Keratinocyte (primary cell): ENCODE results near the gene NCKAP5. TPM values are rescaled to one million over a fixed set of nuclear protein-coding genes. Genes with fewer than 3 reads are reported as not detected.

Source experiments
- DNase-seq: peaks from one replicate; pipeline ENCODE4 v3.0.0-alpha.2; 2011; ENCODE audit warnings: low read depth, missing footprints, low spot score
- FAIRE-seq: peaks from 2 replicates; lab custom pipeline; 2011; peaks lifted over from hg19 to GRCh38; lab: Jason Lieb, UNC
- H2AFZ ChIP-seq: 2 replicates; pipeline ENCODE4 v1.6.0; 2012; ENCODE audit warnings: low read length, control low read depth, inconsistent platforms; ENCODE audit not compliant: control insufficient read depth
- H3K27ac ChIP-seq: 2 replicates; pipeline ENCODE4 v1.5.1; 2011; ENCODE audit warnings: low read length; ENCODE audit not compliant: control insufficient read depth, insufficient read depth
- H3K27me3 ChIP-seq: 3 replicates; pipeline ENCODE4 v1.6.0; 2011; ENCODE audit warnings: low read length; ENCODE audit not compliant: control insufficient read depth, insufficient read depth; ENCODE audit errors: extremely low read depth
- H3K36me3 ChIP-seq, 2 experiments: 2 replicates in 1 of 2; 3 replicates in 1 of 2; pipeline ENCODE4 v1.5.1; 2011; ENCODE audit warnings: low read length in 2 of 2, mild to moderate bottlenecking in 1 of 2; ENCODE audit not compliant: control insufficient read depth in 2 of 2, insufficient read depth in 2 of 2; ENCODE audit errors: extremely low read depth in 1 of 2
- H3K4me1 ChIP-seq: 3 replicates; pipeline ENCODE4 v1.5.1; 2011; ENCODE audit warnings: low read length; ENCODE audit not compliant: control insufficient read depth, insufficient read depth; ENCODE audit errors: extremely low read depth
- H3K4me2 ChIP-seq: 3 replicates; pipeline ENCODE4 v1.6.0; 2011; ENCODE audit warnings: low read depth, low read length; ENCODE audit not compliant: control insufficient read depth, insufficient read depth; ENCODE audit errors: extremely low read depth
- H3K4me3 ChIP-seq, 3 experiments: fragments of 200-600 bp in 1 of 3; sonication (generic) in 1 of 3; 2 replicates in 2 of 3; 3 replicates in 1 of 3; pipeline ENCODE4 v1.5.1; 2011 to 2016; ENCODE audit warnings: low read length in 3 of 3, mild to moderate bottlenecking in 3 of 3, control low read depth in 2 of 3, inconsistent platforms in 1 of 3, low read depth in 1 of 3, mixed read lengths in 1 of 3, mixed run types in 1 of 3, moderate library complexity in 1 of 3; ENCODE audit not compliant: control insufficient read depth in 2 of 3, insufficient read depth in 2 of 3; ENCODE audit errors: extremely low read depth in 1 of 3
- H3K79me2 ChIP-seq: 2 replicates; pipeline ENCODE4 v1.6.0; 2012; ENCODE audit warnings: low read length; ENCODE audit not compliant: control insufficient read depth, insufficient read depth
- H3K9ac ChIP-seq: 3 replicates; pipeline ENCODE4 v1.6.0; 2011; ENCODE audit warnings: low read length; ENCODE audit not compliant: control insufficient read depth, insufficient read depth; ENCODE audit errors: extremely low read depth
- H3K9me1 ChIP-seq: 3 replicates; pipeline ENCODE4 v1.6.0; 2011; ENCODE audit warnings: low read length; ENCODE audit not compliant: control insufficient read depth, insufficient read depth; ENCODE audit errors: extremely low read depth
- H3K9me3 ChIP-seq: 2 replicates; pipeline ENCODE4 v1.5.1; 2012; ENCODE audit warnings: low read depth, low read length; ENCODE audit not compliant: control insufficient read depth
- H4K20me1 ChIP-seq: 3 replicates; pipeline ENCODE4 v1.6.0; 2011; ENCODE audit warnings: low read length; ENCODE audit not compliant: control insufficient read depth, insufficient read depth; ENCODE audit errors: extremely low read depth
- CTCF ChIP-seq, 3 experiments: IDR thresholded peaks in 1 of 3; conservative IDR thresholded peaks in 1 of 3; optimal IDR thresholded peaks in 1 of 3; 2 replicates in 2 of 3; 3 replicates in 1 of 3; pipeline versions ENCODE3 to v1.5.1; 2011; ENCODE audit warnings: low read length in 3 of 3, mild to moderate bottlenecking in 3 of 3, moderate library complexity in 2 of 3, control low read depth in 1 of 3, inconsistent platforms in 1 of 3; ENCODE audit not compliant: insufficient read depth in 2 of 3; ENCODE audit errors: extremely low read depth in 1 of 3
- EZH2 ChIP-seq: IDR thresholded peaks from one replicate; pipeline ENCODE4 v1.6.1; 2012; ENCODE audit warnings: inconsistent platforms, mild to moderate bottlenecking, low read length, moderate library complexity
- dilution Hi-C: fragments of 300-500 bp; cut with MboI; formaldehyde crosslinking; loops from one replicate; pipeline ENCODE4 v1.7.0; 2020; ENCODE audit warnings: low sequenced_read_pairs; ENCODE audit not compliant: extremely low pct_ligation_motif_present
- polyA plus RNA-seq, 5 experiments: library from polyadenylated mRNA; depleted of rRNA in 3 of 5; stranded (reverse) in 3 of 5; stranded (forward) in 1 of 5; unstranded in 1 of 5; fragments of >200 nt; gene quantifications; 1 replicate in 1 of 5; 2 replicates in 3 of 5; 3 replicates in 1 of 5; pipeline versions ENCODE4 v1.2.1 to v1.2.3, GENCODE V29; 2011 to 2012; ENCODE audit warnings: missing spikeins in 2 of 5, low read depth in 1 of 5, low replicate concordance in 1 of 5

The NCKAP5 gene
- polyA plus RNA-seq, 1 donor (not counting 4 experiments of a cell fraction or from before 2014, with no cell fraction given) = 3.6 TPM

GRCh38 chr2:133104871-133105270 is 463.4 kb downstream of the NCKAP5 start:
- Histone ChIP-seq H3K27me3 (no peaks in the 10 kb centered on the region), H2AFZ (no peak overlapping the region), H3K4me2 (no peak overlapping the region), H3K36me3 (no peaks in the 10 kb centered on the region), H3K79me2 (no peaks in the 10 kb centered on the region), H3K4me1 (peaks cover 3% of the 10 kb centered on the region), H3K4me3 (no peak overlapping the region), H3K9me1 (no peaks in the 10 kb centered on the region), H3K9me3 (no peaks in the 10 kb centered on the region), H3K27ac (no peak overlapping the region), H3K9ac (no peak overlapping the region), H4K20me1 (no peaks in the 10 kb centered on the region)
- TF ChIP-seq EZH2 (no peak), CTCF (optimal IDR thresholded peaks at IDR 0.05 in 1 of 3, IDR thresholded peaks at IDR 0.05 in 1 of 3, conservative IDR thresholded peaks at IDR 0.05 in 1 of 3; ENCODE audit: extremely low read depth in 1 of 3, insufficient read depth in 2 of 3, low read length in 3 of 3) (no peak)
- DNase-seq = no peak
- FAIRE-seq = no peak
- dilution Hi-C loops = no loop called here

- Histone ChIP-seq H3K4me1 (no peaks in the 10 kb centered on the region), H3K9me3 (no peaks in the 10 kb centered on the region), H4K20me1 (no peaks in the 10 kb centered on the region), H3K79me2 (no peaks in the 10 kb centered on the region), H2AFZ (no peak overlapping the region), H3K4me2 (no peak overlapping the region), H3K27ac (no peak overlapping the region), H3K27me3 (no peaks in the 10 kb centered on the region), H3K9me1 (no peaks in the 10 kb centered on the region), H3K4me3 (no peak overlapping the region), H3K9ac (no peak overlapping the region), H3K36me3 (no peaks in the 10 kb centered on the region)
- DNase-seq = no peak
- FAIRE-seq = no peak
- dilution Hi-C loops = no loop called here
- TF ChIP-seq EZH2 (no peak), CTCF (optimal IDR thresholded peaks at IDR 0.05 in 1 of 3, IDR thresholded peaks at IDR 0.05 in 1 of 3, conservative IDR thresholded peaks at IDR 0.05 in 1 of 3; ENCODE audit: extremely low read depth in 1 of 3, insufficient read depth in 2 of 3, low read length in 3 of 3) (no peak)
Measured at GRCh38 chr2:133098787-133099186, 469.5 kb downstream of the NCKAP5 start.
